Duodenal mucosa (tissue), 2 donors: ENCODE data around the gene DZIP1L.

Source experiments
- H3K27ac ChIP-seq: one replicate; pipeline ENCODE4 v1.7.0; 2013; ENCODE audit warnings: low read depth, low read length
- H3K27me3 ChIP-seq, 2 donors: one replicate each; pipeline ENCODE4 v1.7.0; 2013; ENCODE audit warnings: low read length in 2 of 2, control low read depth in 1 of 2; ENCODE audit not compliant: insufficient read depth in 2 of 2, control insufficient read depth in 1 of 2
- H3K36me3 ChIP-seq, 2 donors: one replicate each; pipeline ENCODE4 v1.7.0; 2013; ENCODE audit warnings: low read length in 2 of 2, control low read depth in 1 of 2; ENCODE audit not compliant: insufficient read depth in 2 of 2, control insufficient read depth in 1 of 2
- H3K4me1 ChIP-seq, 2 donors: one replicate each; pipeline ENCODE4 v1.7.0; 2013; ENCODE audit warnings: low read length in 2 of 2, control low read depth in 1 of 2; ENCODE audit not compliant: insufficient read depth in 2 of 2, control insufficient read depth in 1 of 2
- H3K4me3 ChIP-seq, 2 donors: one replicate each; pipeline ENCODE4 v1.7.0; 2013; ENCODE audit warnings: low read length in 2 of 2, low read depth in 1 of 2
- H3K9ac ChIP-seq, 2 donors: one replicate each; pipeline ENCODE4 v1.7.0; 2013; ENCODE audit warnings: low read length in 2 of 2, low read depth in 1 of 2
- H3K9me3 ChIP-seq, 2 donors: one replicate each; pipeline ENCODE4 v1.7.0; 2013; ENCODE audit warnings: low read length in 2 of 2, control low read depth in 1 of 2; ENCODE audit not compliant: control insufficient read depth in 1 of 2

The DZIP1L gene

GRCh38 chr3:138023754-138024153, 91.7 kb downstream of the DZIP1L start:
- H3K4me1 ChIP-seq = no peaks in the 10 kb centered on the region
- H3K27ac ChIP-seq = no peak overlapping the region
- no peak overlapping the region for H3K9ac ChIP-seq
- no peaks in the 10 kb centered on the region for H3K36me3 ChIP-seq
- H3K9me3 ChIP-seq = no peaks in the 10 kb centered on the region
- H3K4me3 ChIP-seq = no peak overlapping the region
- no peaks in the 10 kb centered on the region for H3K27me3 ChIP-seq

GRCh38 chr3:138019281-138020069, 95.9 kb downstream of the DZIP1L start:
- no peak overlapping the region for H3K9ac ChIP-seq
- H3K27me3 ChIP-seq = no peaks in the 10 kb centered on the region

GRCh38 chr3:138016065-138016464, 99.3 kb downstream of the DZIP1L start:
- H3K27ac ChIP-seq = no peak overlapping the region

More at GRCh38 chr3:138019281-138020069, 95.9 kb downstream of the DZIP1L start:
- Histone ChIP-seq H3K27ac (no peak overlapping the region), H3K4me1 (no peaks in the 10 kb centered on the region), H3K36me3 (no peaks in the 10 kb centered on the region), H3K9me3 (no peaks in the 10 kb centered on the region), H3K4me3 (no peak overlapping the region)

GRCh38 chr3:138012526-138012925, 102.9 kb downstream of the DZIP1L start:
- H3K27me3 ChIP-seq = no peaks in the 10 kb centered on the region
- no peaks in the 10 kb centered on the region for H3K4me1 ChIP-seq
- no peak overlapping the region for H3K4me3 ChIP-seq

More at GRCh38 chr3:138016065-138016464, 99.3 kb downstream of the DZIP1L start:
- H3K4me1 ChIP-seq = no peaks in the 10 kb centered on the region
- no peak overlapping the region for H3K4me3 ChIP-seq
- no peak overlapping the region for H3K9ac ChIP-seq
- no peaks in the 10 kb centered on the region for H3K36me3 ChIP-seq
- H3K27me3 ChIP-seq = no peaks in the 10 kb centered on the region
- H3K9me3 ChIP-seq = no peaks in the 10 kb centered on the region

More at GRCh38 chr3:138012526-138012925, 102.9 kb downstream of the DZIP1L start:
- Histone ChIP-seq H3K36me3 (no peaks in the 10 kb centered on the region), H3K9ac (no peak overlapping the region), H3K27ac (no peak overlapping the region), H3K9me3 (no peaks in the 10 kb centered on the region)
